ENCODE data around the gene BAZ1B. TPM values are rescaled to one million over a fixed set of nuclear protein-coding genes. Genes with fewer than 3 reads are reported as not detected.
A peak's percentile ranks its signal among the peaks of the same experiment; 100 is the strongest.

The BAZ1B gene
- total RNA-seq, 2 experiments from 2014 or later = 111 to 112 TPM

DNA sequence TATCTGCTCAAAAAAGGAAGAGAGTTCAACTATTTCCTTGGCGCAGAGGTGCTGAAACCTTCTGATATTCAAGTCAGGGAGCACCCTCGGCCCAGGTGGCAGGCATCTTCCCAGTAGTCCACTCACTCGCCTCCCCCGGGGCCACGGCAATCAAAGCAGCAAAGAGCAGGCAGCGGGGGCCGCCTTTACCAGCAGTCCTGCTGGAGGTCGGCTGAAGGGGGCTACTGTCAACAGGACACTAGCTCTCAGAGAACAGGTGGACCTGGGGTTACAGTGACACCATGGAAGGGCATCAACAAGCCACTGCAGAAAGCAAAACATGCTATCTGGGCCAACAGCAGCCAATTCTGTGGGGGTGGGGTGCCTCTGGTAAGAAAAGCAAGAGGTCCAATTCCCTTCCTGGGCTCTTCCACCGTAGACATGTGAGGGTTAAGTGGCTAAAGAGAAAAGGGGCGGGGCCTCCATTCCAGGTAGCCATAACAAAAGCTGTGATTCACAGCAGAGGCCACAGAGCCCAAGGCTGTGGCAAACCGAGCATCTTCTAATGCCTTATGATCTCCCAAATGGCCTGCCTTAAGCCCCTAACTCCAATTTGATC, 79.1 kb downstream of the BAZ1B start:
- no peaks in the 10 kb centered on the region for H3K27me3 Mint-ChIP-seq (ENCODE audit: low read depth)
- H3K4me3 Mint-ChIP-seq = no peak overlapping the region
- no peaks in the 10 kb centered on the region for H3K9me3 Mint-ChIP-seq (ENCODE audit: insufficient read depth)
- H3K4me1 Mint-ChIP-seq (ENCODE audit: low read depth) = no peaks in the 10 kb centered on the region
- CTCF ChIA-PET = interaction anchor here (2.9 kb wide), 1 partner anchor 8 kb away, joined by 25 read pairs; no protein-coding TSS in a partner anchor
- no peak overlapping the region for H3K27ac Mint-ChIP-seq
- H3K36me3 Mint-ChIP-seq (ENCODE audit: low read depth) = peaks cover 84% of the 10 kb centered on the region
- DNase-seq = no peak
- POLR2A ChIA-PET = no interaction called here
- ATAC-seq = no peak

DNA sequence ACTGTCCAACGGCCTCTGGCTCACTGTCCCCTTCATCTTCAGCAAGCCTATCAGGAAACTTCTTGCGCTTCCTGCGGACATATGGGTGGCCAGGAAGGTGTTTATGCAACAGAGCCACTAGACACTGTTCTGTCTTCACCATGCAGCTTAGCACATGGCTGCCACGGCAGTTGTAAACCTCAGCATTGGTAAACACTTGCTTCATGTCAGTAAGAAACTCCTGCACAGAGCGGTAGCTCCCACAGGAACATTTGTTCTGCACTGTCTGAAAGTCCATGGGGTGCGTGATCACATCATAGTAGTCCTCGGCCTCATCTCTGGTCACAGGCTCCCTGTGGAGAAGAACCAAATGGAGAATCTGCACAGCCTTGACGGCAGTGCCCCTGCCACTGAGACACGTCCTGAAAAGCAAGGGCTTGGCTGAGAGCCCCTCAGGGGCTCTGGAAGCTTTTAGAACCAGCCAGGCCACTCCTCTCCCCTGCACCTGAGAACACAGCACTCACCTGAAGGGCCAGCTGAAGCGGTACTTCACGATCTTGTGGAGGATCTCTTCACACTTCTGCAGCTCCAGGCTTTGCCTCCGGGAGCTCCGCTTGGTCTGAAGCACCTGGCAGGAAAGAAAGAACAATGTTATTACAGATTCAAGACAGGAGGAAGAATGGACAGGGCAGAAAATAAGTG, 79.7 kb downstream of the BAZ1B start:
- no peak for DNase-seq
- Mint-ChIP-seq H3K9me3 (ENCODE audit: insufficient read depth) (no peaks in the 10 kb centered on the region), H3K4me1 (ENCODE audit: low read depth) (no peaks in the 10 kb centered on the region), H3K27ac (no peak overlapping the region), H3K36me3 (ENCODE audit: low read depth) (peaks cover 78% of the 10 kb centered on the region), H3K4me3 (no peak overlapping the region), H3K27me3 (ENCODE audit: low read depth) (no peaks in the 10 kb centered on the region)
- no peak for ATAC-seq
- POLR2A ChIA-PET = interaction anchor here (0.6 kb wide), 1 partner anchor 63 kb away, joined by 3 read pairs; no protein-coding TSS in a partner anchor
- CTCF ChIA-PET = interaction anchor here (2.9 kb wide), 1 partner anchor 9 kb away, joined by 25 read pairs; no protein-coding TSS in a partner anchor

DNA sequence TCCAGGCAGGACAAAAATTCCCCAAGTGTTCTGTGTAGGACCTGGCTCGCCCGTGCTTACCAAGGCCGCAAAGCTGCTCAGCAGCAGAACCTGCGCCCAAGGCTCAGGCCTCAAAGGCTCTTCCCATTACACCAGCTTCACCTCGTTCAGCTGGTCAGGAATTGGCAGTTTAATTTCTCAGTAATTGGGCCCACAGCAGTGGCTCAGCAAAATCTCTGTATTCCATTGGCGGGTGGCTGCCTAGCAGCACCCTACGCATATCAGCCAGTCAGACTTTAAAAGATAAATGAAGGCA, 82.7 kb downstream of the BAZ1B start:
- no peak overlapping the region for H3K27ac Mint-ChIP-seq
- POLR2A ChIA-PET = interaction anchor here (0.6 kb wide), 1 partner anchor 185 kb away, joined by 5 read pairs; no protein-coding TSS in a partner anchor

DNA sequence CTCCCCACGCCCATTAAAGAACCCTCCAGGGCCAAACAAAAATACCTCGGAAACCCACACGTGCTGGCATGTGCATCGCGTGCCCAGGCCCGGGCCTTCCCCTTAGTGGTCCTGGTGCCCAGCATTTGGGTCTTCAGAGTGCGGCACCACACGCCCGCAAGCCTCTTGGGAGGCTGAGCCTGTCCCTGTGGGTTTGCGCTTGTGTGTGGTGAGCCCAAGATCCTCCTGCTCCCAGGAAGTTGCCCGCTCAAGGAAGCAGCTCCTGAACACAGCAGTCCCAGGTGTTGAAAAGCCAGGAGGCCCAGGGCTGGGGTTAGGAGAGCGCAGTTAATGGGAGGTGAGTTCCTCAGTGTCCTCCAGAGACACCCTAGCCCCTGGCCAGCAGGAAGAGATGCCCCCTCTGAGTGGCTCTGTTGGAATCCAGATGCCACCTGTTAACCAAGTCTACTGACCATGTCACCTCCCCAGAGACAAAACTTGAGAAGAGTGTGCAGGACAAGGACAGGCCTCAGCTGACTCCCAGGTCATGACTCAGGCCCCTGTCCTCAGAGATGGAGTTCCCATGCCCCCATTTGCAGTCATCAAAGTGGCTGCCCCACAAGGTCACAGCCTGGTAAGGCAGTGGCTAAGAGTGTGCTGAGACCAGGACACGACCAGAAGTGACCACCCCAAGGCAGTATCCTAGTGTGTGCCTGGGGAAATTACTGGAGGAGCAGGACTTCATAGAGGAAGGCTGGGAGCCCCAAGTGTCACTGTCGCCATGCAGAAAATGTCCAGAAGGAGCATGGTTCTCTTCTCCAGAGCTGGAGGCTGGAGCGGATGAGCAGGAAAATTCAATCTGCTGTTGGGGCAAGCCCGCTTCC, 83.3 kb downstream of the BAZ1B start:
- peaks cover 7% of the 10 kb centered on the region for H3K27me3 Mint-ChIP-seq (ENCODE audit: low read depth)
- peaks cover 43% of the 10 kb centered on the region for H3K36me3 Mint-ChIP-seq (ENCODE audit: low read depth)
- H3K4me3 Mint-ChIP-seq = no peak overlapping the region
- no peak for DNase-seq
- H3K27ac Mint-ChIP-seq = no peak overlapping the region
- no peak for ATAC-seq
- CTCF ChIA-PET = no interaction called here
- H3K4me1 Mint-ChIP-seq (ENCODE audit: low read depth) = peaks cover 4% of the 10 kb centered on the region
- POLR2A ChIA-PET = interaction anchor here (0.6 kb wide), 1 partner anchor 184 kb away, joined by 5 read pairs; no protein-coding TSS in a partner anchor
- peaks cover 3% of the 10 kb centered on the region for H3K9me3 Mint-ChIP-seq (ENCODE audit: insufficient read depth)

More for the DNA sequence above, 82.7 kb downstream of the BAZ1B start:
- H3K4me3 Mint-ChIP-seq = no peak overlapping the region
- H3K9me3 Mint-ChIP-seq (ENCODE audit: insufficient read depth) = peaks cover 3% of the 10 kb centered on the region
- CTCF ChIA-PET = no interaction called here
- ATAC-seq (no peak), DNase-seq (no peak)
- peaks cover 7% of the 10 kb centered on the region for H3K27me3 Mint-ChIP-seq (ENCODE audit: low read depth)
- peaks cover 49% of the 10 kb centered on the region for H3K36me3 Mint-ChIP-seq (ENCODE audit: low read depth)
- peaks cover 4% of the 10 kb centered on the region for H3K4me1 Mint-ChIP-seq (ENCODE audit: low read depth)

GRCh38 chr7:73437621-73438416, 84.3 kb downstream of the BAZ1B start:
- Mint-ChIP-seq H3K36me3 (ENCODE audit: low read depth) (peaks cover 33% of the 10 kb centered on the region), H3K27ac (no peak overlapping the region), H3K4me3 (no peak overlapping the region), H3K9me3 (ENCODE audit: insufficient read depth) (peaks cover 3% of the 10 kb centered on the region), H3K4me1 (ENCODE audit: low read depth) (peaks cover 6% of the 10 kb centered on the region), H3K27me3 (ENCODE audit: low read depth) (peaks cover 7% of the 10 kb centered on the region)
- DNase-seq (no peak), ATAC-seq (no peak)
- CTCF ChIA-PET = no interaction called here
- POLR2A ChIA-PET = interaction anchor here (0.5 kb wide), 1 partner anchor 488 kb away, joined by 3 read pairs; no protein-coding TSS in a partner anchor

DNA sequence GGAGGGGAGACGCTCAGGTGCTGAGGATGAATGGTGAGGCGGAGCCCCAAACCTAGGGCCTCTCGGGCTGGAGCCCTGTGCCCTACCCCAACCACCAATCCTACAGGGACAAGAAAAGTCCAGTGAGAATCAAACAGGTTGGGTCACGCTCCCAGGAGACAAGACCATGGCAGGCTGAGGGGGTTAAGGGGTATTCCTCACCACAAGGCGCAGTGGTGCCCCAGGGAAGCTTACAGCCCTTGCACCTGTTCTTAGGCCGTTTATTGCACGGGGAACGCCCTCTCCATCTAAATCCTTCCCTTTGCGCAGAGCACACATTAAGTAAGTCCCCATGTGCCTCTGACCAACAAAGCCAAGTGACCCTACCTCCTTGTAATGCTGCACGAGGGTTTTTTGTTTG, 85.0 kb downstream of the BAZ1B start:
- no peak overlapping the region for H3K4me3 Mint-ChIP-seq
- H3K27me3 Mint-ChIP-seq (ENCODE audit: low read depth) = peaks cover 7% of the 10 kb centered on the region
- peaks cover 26% of the 10 kb centered on the region for H3K36me3 Mint-ChIP-seq (ENCODE audit: low read depth)
- ChIA-PET CTCF (no interaction called here), POLR2A (no interaction called here)
- no peak overlapping the region for H3K27ac Mint-ChIP-seq
- ATAC-seq = no peak
- H3K9me3 Mint-ChIP-seq (ENCODE audit: insufficient read depth) = peaks cover 3% of the 10 kb centered on the region
- no peak for DNase-seq
- peaks cover 9% of the 10 kb centered on the region for H3K4me1 Mint-ChIP-seq (ENCODE audit: low read depth)

DNA sequence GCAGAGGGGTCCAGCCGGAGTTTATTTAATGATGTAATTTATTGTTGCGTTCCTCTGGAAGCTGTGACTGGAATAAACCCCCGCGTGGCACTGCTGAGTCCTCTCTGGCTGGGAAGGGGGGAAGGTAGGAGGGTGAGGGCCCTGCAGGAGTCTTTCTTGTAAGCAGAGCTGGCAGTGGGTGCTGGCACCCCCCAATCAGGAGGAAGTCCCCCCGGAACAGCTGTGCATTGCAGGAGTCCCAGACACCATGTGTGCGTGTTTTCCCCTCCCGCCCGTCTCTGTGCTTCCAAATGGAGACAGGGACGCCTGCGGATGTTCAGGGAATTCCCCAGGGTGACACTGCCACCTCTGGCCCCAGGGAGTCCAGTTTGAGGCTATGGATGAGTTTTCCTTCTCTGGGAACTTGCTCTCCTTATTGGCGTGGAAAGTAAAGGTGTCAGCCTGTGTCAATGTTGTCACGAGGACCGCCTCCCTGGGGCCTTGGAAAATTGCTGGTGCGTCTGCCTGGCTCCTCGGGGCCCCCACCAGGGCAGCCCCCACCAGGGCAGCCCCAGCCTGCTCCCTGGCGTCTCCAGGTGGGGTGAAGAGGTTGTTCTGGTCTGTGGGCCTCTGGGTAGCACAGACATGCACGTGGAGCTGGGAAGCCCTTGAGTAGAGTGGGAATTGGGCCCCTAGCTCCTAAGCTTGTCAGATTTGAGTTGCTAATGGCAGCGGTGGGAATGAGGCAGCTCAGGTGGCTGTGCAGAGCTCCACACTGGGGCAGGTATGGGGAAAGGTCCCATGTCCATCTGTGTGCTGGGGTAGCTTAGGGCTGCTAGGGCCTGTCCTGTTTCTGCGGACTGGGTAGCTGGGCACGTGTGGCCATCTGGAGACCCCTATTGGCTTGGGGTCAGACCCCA, 85.8 kb downstream of the BAZ1B start:
- DNase-seq (no peak), ATAC-seq (no peak)
- Mint-ChIP-seq H3K27me3 (ENCODE audit: low read depth) (peaks cover 7% of the 10 kb centered on the region), H3K27ac (no peak overlapping the region), H3K4me3 (no peak overlapping the region), H3K4me1 (ENCODE audit: low read depth) (peaks cover 9% of the 10 kb centered on the region), H3K9me3 (ENCODE audit: insufficient read depth) (peaks cover 3% of the 10 kb centered on the region), H3K36me3 (ENCODE audit: low read depth) (peaks cover 20% of the 10 kb centered on the region)
- ChIA-PET POLR2A (no interaction called here), CTCF (interaction anchor here (1.2 to 2.4 kb wide), 2 partner anchors 9 to 15 kb away, joined by 3 to 6 read pairs; no protein-coding TSS in a partner anchor)

- DNase-seq (no peak), ATAC-seq (no peak)
- H3K36me3 Mint-ChIP-seq (ENCODE audit: low read depth) = peaks cover 14% of the 10 kb centered on the region
- H3K9me3 Mint-ChIP-seq (ENCODE audit: insufficient read depth) = peaks cover 3% of the 10 kb centered on the region
- H3K27me3 Mint-ChIP-seq (ENCODE audit: low read depth) = peaks cover 7% of the 10 kb centered on the region
- peaks cover 9% of the 10 kb centered on the region for H3K4me1 Mint-ChIP-seq (ENCODE audit: low read depth)
- POLR2A ChIA-PET = interaction anchor here (0.6 kb wide), 1 partner anchor 13 kb away, joined by 3 read pairs; no protein-coding TSS in a partner anchor
- no peak overlapping the region for H3K27ac Mint-ChIP-seq
- CTCF ChIA-PET = interaction anchor here (1.2 to 2.4 kb wide), 2 partner anchors 10 to 16 kb away, joined by 3 to 6 read pairs; no protein-coding TSS in a partner anchor
- no peak overlapping the region for H3K4me3 Mint-ChIP-seq
These were observed 86.6 kb downstream of the BAZ1B start for GRCh38 chr7:73435471-73436009.

GRCh38 chr7:73434701-73435069, 87.4 kb downstream of the BAZ1B start:
- POLR2A ChIA-PET = no interaction called here
- H3K4me1 Mint-ChIP-seq (ENCODE audit: low read depth) = peaks cover 11% of the 10 kb centered on the region
- ATAC-seq = no peak
- H3K27ac Mint-ChIP-seq = no peak overlapping the region
- peak overlapping the region; percentile 51 for H3K4me3 Mint-ChIP-seq
- H3K27me3 Mint-ChIP-seq (ENCODE audit: low read depth) = peaks cover 7% of the 10 kb centered on the region
- DNase-seq = no peak
- peaks cover 8% of the 10 kb centered on the region for H3K36me3 Mint-ChIP-seq (ENCODE audit: low read depth)
- CTCF ChIA-PET = interaction anchor here (2.4 kb wide), 1 partner anchor 17 kb away, joined by 6 read pairs; no protein-coding TSS in a partner anchor
- H3K9me3 Mint-ChIP-seq (ENCODE audit: insufficient read depth) = peaks cover 3% of the 10 kb centered on the region

GRCh38 chr7:73433924-73434700, 88.0 kb downstream of the BAZ1B start:
- H3K4me3 Mint-ChIP-seq = no peak overlapping the region
- ATAC-seq = peak; percentile 25

More at GRCh38 chr7:73433924-73434700, 88.0 kb downstream of the BAZ1B start:
- Mint-ChIP-seq H3K27ac (no peak overlapping the region), H3K4me1 (ENCODE audit: low read depth) (peaks cover 11% of the 10 kb centered on the region), H3K9me3 (ENCODE audit: insufficient read depth) (peaks cover 3% of the 10 kb centered on the region), H3K27me3 (ENCODE audit: low read depth) (peaks cover 7% of the 10 kb centered on the region), H3K36me3 (ENCODE audit: low read depth) (peaks cover 2% of the 10 kb centered on the region)
- DNase-seq = no peak
- ChIA-PET POLR2A (no interaction called here), CTCF (interaction anchor here (2.4 kb wide), 1 partner anchor 17 kb away, joined by 6 read pairs; no protein-coding TSS in a partner anchor)
